HG03439 (cell line): ENCODE results near the gene MTCL1.

ENCODE experiments used
- ATAC-seq: cut with Tn5 transposase; IDR thresholded peaks from one replicate; pipeline ENCODE4 v1.9.1; 2021; ENCODE audit warnings: mild to moderate bottlenecking, moderate library complexity; ENCODE audit not compliant: unreplicated experiment

Gene MTCL1

DNA sequence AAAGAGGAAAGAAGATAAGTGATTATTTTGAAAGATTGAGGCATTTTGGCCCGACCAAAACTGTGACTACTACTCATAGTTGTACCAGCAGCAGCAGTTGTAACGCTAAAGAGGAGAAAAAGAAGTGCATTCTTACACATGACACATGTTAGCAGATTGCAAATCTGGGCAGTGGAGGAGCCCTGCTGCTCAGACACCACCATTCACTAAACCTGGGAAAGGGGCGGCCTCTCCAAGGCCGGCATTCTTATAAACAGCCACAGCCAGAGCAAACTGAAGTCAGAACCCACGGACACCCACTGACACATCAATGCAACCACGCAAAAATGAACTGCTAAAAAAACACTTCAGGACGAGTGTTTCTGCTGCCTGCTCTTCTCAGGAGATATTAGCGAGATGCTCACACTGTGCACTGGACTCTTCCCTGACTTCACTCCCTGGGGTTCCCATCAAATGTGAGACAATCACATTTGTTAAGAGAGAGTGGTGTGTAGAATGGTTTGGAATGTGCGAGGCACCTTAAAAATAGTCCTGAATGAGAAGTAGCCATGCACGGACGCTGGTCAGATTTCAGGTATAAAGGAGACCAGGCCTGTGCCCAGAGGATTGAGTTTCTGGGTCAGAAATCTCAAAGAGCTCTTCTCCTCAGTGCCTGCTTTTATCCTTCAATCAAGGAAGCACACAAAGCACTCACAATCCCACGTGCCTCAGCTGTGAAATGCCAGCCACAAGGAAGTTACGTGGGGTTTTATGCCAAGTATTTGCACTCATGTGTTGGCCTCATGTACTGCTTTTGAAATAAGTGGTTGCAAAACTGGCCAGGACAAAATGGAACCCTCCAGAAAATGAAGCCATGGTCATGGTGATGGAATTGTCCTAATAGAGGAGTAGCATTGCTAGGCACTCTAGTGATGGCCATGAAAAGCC lies 83.4 kb downstream of the MTCL1 start:
- ATAC-seq = no peak

DNA sequence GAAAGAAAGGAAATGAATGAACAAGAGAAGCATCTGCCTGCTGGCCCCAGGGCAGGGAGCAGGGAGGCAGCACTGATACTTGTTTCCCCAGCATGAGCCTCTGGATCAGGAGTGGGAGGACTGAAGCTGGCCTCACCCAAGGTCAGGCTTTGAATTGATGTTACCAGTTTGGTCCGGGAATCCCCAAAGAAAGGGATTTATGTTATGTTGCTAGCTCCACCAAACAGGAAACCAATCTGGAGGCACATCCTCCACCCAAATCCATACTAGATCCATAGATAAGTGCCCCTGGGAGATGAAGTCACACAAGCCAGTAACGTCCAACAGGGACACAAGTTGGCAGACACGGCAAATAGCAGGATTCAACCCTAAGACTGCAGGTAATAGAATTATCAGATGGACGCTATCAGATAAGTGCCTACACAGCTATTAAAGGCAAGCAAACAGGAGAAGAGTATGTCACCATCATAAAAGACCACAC lies 85.9 kb downstream of the MTCL1 start:
- ATAC-seq = no peak

DNA sequence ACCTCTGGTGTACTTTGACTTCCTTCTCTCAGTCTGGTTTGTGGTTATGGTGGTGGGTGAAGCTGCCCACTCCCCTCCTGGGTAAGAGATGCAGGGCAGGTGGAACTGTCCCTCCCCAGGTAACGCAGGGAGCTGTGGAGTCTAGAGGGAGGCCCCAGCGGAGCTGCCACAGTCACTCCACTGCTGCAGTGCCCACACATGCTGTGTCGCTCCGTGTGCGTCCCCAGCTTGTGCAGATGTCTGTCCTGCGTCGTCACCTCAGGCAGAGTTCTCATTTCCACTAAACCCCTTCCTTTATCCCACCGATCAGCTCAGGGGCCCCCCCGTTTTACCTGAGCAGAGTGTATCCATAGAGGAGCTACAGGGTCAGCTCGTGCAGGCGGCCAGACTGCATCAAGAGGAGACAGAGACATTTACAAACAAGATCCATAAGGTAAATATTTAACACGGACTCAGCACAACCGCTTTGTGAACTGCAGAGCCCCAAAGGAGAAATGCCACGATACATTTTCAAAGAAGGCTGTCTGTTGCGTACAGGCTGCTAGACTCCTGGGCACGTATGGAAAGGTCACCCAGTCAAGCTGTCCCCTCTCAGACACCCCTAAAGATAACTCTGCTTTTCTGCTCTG lies 87.4 kb downstream of the MTCL1 start:
- no peak for ATAC-seq

DNA sequence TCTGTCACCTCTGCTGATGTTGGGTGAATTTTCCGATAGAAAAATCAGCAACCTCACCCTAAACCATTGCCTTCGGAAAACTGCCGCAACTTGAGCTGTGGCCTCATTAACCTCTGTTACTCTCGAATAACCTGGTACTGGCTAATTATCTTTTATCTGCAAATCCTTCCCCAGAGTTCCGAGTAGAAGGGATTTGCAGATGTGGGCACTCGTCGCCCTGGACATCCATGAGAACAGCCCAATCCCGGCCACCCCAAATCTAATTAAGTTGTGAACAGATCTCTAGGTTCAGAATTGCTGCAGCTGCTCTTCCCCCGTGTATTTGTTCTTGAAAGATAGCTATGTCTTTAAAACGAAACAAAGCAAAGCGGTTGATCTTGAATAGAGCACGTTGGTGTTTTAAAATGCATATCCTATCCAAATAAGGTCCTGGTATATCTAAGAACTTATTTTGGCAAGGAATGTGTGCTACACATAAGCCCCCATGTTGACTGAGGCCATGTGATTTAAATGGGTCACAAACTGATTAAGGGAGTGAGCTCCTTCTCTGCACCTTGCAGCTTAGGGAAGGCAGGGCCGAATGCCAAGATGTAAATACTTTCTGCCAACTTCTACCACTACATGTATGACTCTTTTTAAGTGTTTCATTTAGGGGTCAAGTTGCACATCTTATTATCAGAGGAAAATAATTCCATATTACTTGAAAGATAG lies 88.2 kb downstream of the MTCL1 start:
- no peak for ATAC-seq

DNA sequence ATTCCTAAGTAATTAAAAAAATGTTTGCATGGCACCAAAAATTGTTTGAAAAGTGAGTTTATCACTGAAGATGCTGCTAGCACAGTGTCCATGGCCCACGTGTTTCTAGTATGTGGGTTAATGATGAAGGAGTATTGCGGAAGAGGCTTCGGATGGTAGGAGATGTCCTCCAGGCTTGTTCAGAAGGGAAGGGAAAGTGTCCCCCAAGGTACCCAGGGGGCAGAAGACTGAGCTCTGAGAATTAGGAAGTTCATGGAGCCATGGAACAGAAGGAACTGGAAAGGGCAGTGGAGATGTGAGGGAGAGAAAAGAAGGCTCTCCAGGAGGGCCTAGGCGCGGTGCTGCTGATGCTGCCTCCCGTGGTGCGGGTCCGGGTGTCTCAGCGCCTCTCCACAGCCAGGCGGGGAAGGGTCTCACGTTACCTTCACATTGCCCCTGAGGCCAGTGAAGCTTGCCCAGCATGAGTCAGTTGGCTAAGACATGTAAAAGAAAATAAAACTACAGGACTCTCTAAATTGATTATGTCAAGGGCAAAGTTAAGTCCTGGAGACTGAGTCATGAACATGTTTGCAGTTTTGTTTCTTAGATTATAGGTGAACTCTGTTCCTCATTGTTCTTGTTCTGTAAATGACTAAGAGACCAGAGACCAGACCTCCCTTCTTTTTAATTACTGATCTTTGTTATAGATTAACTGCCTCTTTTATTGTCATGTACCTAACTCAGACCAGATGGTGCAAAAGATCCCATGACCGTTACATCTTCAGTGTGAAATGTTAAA lies 89.0 kb downstream of the MTCL1 start:
- ATAC-seq = no peak

DNA sequence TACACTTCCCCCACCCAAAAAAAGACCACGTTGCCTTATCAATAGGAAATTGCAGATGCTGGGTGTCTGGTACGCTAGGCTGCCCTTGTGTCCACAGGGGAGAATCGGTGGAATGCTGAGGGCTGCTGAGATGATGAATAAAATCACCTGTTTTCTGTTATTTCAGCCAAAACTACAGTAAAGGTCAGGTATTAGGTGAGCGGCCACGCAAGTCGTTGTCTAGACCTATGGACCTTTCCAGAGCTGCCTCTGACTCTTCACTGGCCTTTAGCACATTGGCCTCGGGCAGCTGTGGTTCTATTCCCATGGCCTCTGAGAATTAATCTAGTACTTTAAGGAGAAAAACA lies 89.6 kb downstream of the MTCL1 start:
- ATAC-seq = no peak

DNA sequence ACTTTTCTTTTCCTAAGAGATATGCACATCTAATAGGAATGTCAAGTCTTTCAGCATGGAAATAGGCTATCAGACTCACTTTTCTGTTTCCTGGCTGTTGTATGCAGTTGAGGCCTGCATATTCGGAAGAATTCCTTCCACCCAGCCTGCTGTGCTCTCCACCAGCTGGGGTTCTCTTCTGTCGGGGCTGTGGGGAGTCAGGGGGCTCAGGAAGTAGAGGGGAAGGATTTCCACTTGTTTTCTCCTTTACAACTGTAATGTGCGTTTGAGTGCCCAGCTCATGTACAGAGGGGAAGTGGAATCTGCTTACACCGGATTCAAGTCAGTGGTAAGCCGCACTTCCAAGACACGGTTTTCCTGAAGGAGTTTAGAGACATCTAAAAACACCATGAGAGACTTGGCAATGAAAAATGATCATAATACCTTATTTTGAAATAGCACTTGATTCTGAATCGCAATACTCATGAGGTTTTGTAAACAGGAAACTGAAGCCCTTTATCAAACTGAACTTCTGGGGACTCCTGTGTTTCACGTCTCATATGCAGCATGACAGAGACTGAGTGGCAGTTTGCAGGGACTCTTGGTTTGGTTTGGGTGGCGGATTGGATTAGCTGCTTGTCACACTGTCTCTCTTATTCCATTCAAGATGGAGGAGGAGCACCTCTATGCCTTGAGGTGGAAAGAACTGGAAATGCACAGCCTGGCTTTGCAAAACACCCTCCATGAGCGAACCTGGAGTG lies 90.4 kb downstream of the MTCL1 start:
- no peak for ATAC-seq

DNA sequence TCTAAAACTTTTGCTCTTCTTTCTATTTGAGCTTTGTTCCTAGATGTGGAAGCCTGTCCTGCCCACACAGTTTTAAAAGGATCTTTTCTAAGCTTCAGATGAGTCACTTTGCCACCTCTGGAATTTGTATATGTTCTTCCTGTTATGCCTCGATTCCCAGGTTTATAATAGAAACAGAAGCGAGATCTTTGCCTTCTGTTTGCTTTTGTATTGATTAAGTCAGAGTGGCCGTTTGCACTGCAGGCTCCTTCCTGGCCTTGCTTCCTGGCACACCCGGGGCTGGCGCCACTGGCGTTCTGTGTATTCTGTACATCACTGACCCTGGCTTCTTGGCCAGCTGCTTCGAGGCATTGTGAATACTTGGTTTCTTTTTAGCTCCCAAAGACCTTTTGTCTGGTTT lies 91.8 kb downstream of the MTCL1 start:
- no peak for ATAC-seq

DNA sequence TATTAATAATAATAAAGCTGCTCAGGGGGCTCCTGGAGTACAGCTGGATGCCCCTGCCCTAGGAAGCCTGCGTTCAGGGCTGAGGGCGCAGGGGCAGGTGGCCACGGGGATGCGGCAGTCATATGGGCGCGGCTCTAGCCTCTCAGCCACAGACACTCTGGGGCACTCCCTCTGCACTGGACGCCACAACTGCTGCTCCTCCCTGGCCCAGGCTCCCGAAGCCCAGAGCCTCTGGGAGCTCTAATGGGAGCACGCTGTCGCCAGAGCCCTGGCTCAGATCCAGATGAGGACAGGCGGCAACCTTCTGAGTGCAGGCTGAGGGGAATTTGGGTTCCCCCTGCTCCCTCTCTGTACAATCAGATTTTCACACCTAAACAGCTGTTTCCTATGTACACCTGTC lies 93.6 kb downstream of the MTCL1 start:
- ATAC-seq = no peak

DNA sequence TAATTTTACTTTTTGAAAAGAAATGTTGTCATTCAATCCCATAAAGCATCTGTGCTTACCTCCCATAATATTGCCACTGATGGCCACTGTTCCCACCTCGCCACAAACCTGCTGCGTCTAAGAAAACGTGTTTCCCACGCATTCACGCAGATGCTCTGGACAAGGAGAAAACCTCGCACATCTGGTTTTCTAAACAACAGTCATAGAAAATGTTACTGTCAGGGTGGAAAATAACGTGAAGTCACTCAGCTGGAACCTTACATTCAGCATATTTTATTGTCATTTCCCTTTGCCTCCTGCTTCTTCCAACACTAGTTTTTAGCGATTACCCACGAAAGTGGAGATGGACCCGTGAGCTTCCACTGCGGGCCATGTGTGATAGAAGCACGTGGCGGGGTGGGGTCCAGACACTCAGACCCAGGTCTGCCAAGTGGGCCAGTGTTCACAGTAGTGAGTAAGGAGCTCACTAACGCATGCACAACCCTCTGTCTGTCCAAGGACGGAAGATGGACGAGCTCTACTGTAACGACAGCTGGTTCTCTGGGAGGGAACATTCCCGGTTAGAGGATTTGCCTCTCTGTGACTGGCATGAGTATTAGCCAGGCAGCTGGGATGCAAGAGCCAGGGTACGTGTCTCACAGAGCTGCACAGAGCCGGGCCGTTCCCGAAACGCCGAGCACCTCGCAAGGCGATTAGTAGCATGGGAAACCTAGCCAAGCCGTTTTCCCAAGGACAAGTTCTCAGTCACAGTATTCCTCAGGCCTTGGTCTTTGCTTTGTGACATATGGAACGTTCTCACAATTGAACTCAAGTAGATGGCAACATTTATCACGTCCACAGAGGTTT lies 94.5 kb downstream of the MTCL1 start:
- no peak for ATAC-seq

DNA sequence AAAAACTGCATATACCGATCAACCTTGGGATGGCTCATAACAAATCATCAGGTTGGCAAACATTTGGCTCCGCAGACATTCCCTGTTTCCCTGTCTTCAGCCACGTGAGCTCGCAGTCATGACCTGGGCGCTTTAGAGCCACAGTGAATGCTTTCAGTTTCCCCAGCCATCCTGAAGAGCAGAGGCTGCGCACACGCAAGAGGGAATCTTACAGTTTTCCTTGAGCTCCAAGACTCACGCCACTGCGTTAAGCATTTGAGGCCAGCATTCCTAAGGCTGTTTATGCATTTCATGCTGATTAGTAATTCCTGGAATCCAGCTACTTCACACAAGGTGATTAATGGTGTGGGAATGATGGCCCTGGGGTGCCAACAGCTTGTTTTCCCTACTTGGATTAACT lies 95.1 kb downstream of the MTCL1 start:
- ATAC-seq = no peak

DNA sequence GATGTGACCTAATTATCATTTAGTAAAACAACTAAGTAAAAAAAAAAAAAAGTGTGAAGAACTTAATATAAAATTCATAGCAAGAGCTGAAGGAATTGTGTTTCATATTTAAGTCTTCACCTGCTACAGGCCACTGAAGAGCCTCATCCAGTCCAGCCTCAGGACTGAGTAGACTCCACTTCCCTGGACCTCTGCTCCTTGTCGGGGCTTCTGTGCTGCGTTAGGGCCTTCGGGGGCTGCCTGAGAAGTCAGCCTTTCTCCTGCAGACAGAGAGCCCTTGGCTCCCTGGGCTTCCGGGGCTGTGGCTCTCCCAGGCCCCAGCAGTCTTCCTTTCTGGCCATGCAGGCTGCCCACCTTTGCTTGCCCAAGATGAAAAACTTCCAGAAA lies 95.5 kb downstream of the MTCL1 start:
- ATAC-seq = no peak

DNA sequence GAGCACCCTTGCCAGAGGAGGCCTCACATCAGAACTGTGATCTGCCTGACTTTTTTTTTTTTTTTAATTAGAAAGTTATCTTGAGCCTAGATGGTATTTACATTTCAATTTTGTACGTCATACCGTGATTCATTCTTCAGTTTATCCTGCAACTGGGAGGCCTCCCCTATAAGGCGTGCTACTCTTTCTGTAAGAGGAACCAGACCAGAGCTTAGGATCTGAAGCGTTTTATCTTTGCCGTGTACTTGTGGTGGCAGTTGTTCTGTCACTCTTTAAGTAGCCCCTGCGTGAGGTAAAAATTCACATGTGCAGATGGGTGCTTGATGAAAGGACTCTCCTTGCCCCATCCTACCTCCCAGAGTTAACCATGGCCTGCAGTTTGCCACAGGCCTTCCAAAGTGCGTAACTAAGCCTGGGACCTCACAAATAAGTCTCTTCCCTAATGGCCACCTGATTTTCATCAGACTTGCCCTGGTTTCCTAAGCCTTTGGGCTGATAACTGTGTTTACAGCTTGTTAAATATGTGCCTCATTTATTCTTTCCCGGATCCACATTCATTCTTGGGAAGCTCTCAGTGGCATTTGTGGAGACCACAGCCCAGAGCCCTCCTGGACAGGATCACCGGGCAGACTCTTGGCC lies 96.0 kb downstream of the MTCL1 start:
- no peak for ATAC-seq

DNA sequence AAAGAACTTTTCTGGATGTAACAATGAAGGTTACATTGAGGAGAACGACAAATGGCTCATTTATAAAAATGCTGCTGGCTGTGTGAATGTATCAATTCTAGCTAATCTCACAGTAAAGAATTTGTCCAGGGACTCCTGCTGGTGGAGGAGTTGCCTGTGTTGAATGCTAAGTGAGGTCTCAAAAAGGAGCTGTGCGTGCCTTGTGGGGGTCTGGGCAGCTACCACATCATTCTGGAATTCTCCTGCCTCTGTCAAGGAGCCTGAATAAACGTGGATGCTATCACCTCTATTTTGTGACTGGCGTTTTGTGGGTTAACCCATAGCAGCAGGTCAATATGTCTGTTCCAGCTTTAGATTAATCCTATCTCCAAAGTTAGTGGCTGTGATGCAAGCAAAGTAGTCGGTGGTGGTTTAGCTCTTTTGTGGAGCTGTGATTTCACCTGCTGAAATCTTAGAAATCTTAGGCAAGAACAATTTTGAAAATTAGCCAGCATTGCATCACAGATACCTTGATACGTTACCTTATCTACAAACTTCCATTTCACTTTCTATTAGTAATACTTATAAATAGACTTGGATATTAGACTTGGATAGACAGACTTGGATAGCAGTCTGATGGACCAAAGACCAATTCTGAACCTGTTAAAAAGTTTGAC lies 96.8 kb downstream of the MTCL1 start:
- ATAC-seq = no peak

DNA sequence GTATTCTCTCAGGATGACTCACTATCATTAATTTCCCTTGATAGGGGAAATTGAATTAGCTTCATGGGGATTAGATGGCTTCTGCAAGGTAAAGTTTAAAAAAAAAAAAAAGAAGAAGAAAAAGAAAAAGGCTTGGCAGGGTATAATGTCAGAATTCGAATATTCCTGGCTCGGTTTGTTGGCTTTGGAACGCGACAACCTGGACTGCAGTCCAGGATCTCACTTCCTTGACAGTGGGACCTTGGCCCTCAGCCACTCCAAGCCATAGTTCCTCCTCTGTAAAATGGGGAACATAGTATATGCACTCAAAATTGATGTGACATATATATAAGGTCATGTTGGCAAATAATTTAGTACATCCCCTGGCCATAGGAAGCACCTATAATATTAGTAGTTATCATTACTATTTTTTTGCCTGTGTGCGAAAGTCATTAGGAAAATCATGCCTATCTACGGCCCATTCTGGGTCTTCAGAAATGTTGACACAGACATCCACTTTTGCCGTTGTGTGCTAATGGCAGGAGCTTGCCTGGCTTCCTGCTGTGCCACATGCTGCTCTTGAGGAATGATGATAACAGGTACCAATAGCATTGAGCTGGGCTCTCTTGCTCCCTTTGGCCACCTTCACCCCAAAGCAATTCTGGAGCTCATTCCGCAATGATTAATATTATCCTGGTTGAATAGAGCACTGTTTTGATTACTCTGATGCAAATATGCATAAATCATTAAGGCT lies 97.9 kb downstream of the MTCL1 start:
- no peak for ATAC-seq

DNA sequence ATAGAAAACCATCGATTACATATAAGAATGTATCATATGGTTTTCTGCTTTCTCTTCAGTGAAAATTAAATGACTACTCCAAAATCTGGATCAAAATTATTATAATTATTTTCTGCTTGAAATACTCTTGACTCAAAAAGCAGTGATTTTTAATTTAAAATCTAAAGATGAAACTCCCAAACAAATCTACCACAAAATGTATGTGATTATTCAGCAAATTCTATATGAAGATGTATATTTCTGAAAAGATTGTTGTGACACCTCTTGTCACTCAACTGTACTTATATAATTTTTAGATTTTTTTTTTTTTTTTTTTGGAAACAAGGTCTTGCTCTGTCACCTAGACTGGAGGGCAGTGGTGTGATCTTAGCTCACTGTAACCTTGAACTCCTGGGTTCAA lies 98.6 kb downstream of the MTCL1 start:
- ATAC-seq = no peak

DNA sequence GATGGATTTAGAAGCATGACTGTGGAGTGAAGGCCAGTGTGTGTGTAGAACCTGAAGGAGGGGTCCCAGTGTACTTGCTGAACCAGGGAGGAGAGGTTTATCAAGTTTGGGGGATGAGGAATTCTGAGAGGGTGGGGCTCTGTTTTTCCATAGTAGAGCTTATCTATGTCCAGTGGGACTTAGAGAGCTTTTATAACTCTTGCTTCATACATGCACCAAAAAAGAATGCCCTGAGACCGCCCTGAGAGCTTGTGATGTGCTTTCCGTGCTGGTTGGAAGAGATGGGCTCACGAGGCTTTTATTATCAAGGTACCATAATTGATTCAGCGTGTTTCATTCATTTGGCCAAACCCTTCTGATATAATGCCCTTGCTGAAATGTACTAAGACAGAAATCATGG lies 100.2 kb downstream of the MTCL1 start:
- ATAC-seq = no peak
